Measurements from ENCODE around the gene EVA1B.

EVA1B gene

GRCh38 chr1:36279789-36280296 lies 43.6 kb downstream of the EVA1B start:
- no peak for ATAC-seq
- TF ChIP-seq CREB5 (CRISPR knock-in tag; IDR thresholded peaks at IDR 0.05; ENCODE audit: low read depth) = no peak
- TF ChIP-seq TOX (CRISPR knock-in tag; IDR thresholded peaks at IDR 0.05; ENCODE audit: borderline replicate concordance) = no peak
- no peak for TF ChIP-seq CSRNP3 (CRISPR knock-in tag; IDR thresholded peaks at IDR 0.05)
- no peak for TF ChIP-seq TCF4 (CRISPR knock-in tag; IDR thresholded peaks at IDR 0.05; ENCODE audit: borderline replicate concordance)
- TF ChIP-seq PATZ1 (CRISPR knock-in tag; IDR thresholded peaks at IDR 0.05; ENCODE audit: borderline replicate concordance) = no peak
- no peak for TF ChIP-seq ARNTL (CRISPR knock-in tag; IDR thresholded peaks at IDR 0.05; ENCODE audit: borderline replicate concordance, low read depth)
- no peak for TF ChIP-seq CSDC2 (CRISPR knock-in tag; IDR thresholded peaks at IDR 0.05)
- no peak for TF ChIP-seq PPARA (CRISPR knock-in tag; IDR thresholded peaks at IDR 0.05; ENCODE audit: borderline replicate concordance)
- TF ChIP-seq ZNF8 (CRISPR knock-in tag; IDR thresholded peaks at IDR 0.05) = no peak

GRCh38 chr1:36279110-36279788 lies 44.2 kb downstream of the EVA1B start:
- no peak for TF ChIP-seq ZNF70 (CRISPR knock-in tag; IDR thresholded peaks at IDR 0.05)
- TF ChIP-seq CSDC2 (CRISPR knock-in tag; IDR thresholded peaks at IDR 0.05) = no peak
- no peak for TF ChIP-seq BACH2 (CRISPR knock-in tag; IDR thresholded peaks at IDR 0.05; ENCODE audit: borderline replicate concordance)
- no peak for TF ChIP-seq PATZ1 (CRISPR knock-in tag; IDR thresholded peaks at IDR 0.05; ENCODE audit: borderline replicate concordance)
- TF ChIP-seq ZNF8 (CRISPR knock-in tag; IDR thresholded peaks at IDR 0.05) = no peak
- TF ChIP-seq ARNTL (CRISPR knock-in tag; IDR thresholded peaks at IDR 0.05; ENCODE audit: borderline replicate concordance, low read depth) = no peak
- TF ChIP-seq POU6F1 (CRISPR knock-in tag; IDR thresholded peaks at IDR 0.05; ENCODE audit: borderline replicate concordance, low read depth) = no peak
- TF ChIP-seq OSR1 (CRISPR knock-in tag; IDR thresholded peaks at IDR 0.05) = no peak
- TF ChIP-seq CREB5 (CRISPR knock-in tag; IDR thresholded peaks at IDR 0.05; ENCODE audit: low read depth) = no peak
- no peak for TF ChIP-seq PPARA (CRISPR knock-in tag; IDR thresholded peaks at IDR 0.05; ENCODE audit: borderline replicate concordance)
- no peak for TF ChIP-seq ESRRG (CRISPR knock-in tag; IDR thresholded peaks at IDR 0.05)
- TF ChIP-seq ZNF565 (CRISPR knock-in tag; conservative IDR thresholded peaks at IDR 0.05; ENCODE audit: low read depth) = no peak
- 0 out of 3 replicates have a peak, but pooled peaks have one; percentile 24 for ATAC-seq

GRCh38 chr1:36276688-36277087 lies 46.8 kb downstream of the EVA1B start:
- no peak for ATAC-seq

GRCh38 chr1:36274201-36274600 lies 49.2 kb downstream of the EVA1B start:
- no peak for ATAC-seq
- TF ChIP-seq GLIS3 (CRISPR knock-in tag; IDR thresholded peaks at IDR 0.05) (no peak), ZFP30 (CRISPR knock-in tag; IDR thresholded peaks at IDR 0.05) (no peak), RARB (CRISPR knock-in tag; IDR thresholded peaks at IDR 0.05) (no peak), CSDC2 (CRISPR knock-in tag; IDR thresholded peaks at IDR 0.05) (no peak), TCF4 (CRISPR knock-in tag; IDR thresholded peaks at IDR 0.05; ENCODE audit: borderline replicate concordance) (no peak), ZNF565 (CRISPR knock-in tag; conservative IDR thresholded peaks at IDR 0.05; ENCODE audit: low read depth) (no peak), PPARA (CRISPR knock-in tag; IDR thresholded peaks at IDR 0.05; ENCODE audit: borderline replicate concordance) (no peak), ISL1 (CRISPR knock-in tag; IDR thresholded peaks at IDR 0.05) (no peak), PATZ1 (CRISPR knock-in tag; IDR thresholded peaks at IDR 0.05; ENCODE audit: borderline replicate concordance) (no peak), BACH2 (CRISPR knock-in tag; IDR thresholded peaks at IDR 0.05; ENCODE audit: borderline replicate concordance) (no peak), SNAI2 (CRISPR knock-in tag; IDR thresholded peaks at IDR 0.05) (no peak)

More at GRCh38 chr1:36276688-36277087, 46.8 kb downstream of the EVA1B start:
- no peak for TF ChIP-seq ZFP3 (CRISPR knock-in tag; IDR thresholded peaks at IDR 0.05)
- TF ChIP-seq ZNF70 (CRISPR knock-in tag; IDR thresholded peaks at IDR 0.05) = no peak
- TF ChIP-seq ZNF565 (CRISPR knock-in tag; conservative IDR thresholded peaks at IDR 0.05; ENCODE audit: low read depth) = no peak

Data from SK-N-SH treated with all-trans-retinoic acid at 6 μM for 48 hours (cell line).